ENCODE measurements around the gene IMP3. TPM values are rescaled to one million over a fixed set of nuclear protein-coding genes. Genes with fewer than 3 reads are reported as not detected.

IMP3 gene
- total RNA-seq, 1 experiment from 2014 or later = 79.9 TPM

- no peak for TF ChIP-seq EZH2phosphoT487 (IDR thresholded peaks at IDR 0.05; ENCODE audit: borderline replicate concordance)
- TF ChIP-seq ZFX (IDR thresholded peaks at IDR 0.05) = no peak
- TF ChIP-seq SIN3A (IDR thresholded peaks at IDR 0.05; ENCODE audit: low read depth) = no peak
- no peak for TF ChIP-seq TCF7L2 (IDR thresholded peaks at IDR 0.05; ENCODE audit: borderline replicate concordance, extremely low read depth, insufficient read depth, insufficient read length)
- TF ChIP-seq, protein P1, sequence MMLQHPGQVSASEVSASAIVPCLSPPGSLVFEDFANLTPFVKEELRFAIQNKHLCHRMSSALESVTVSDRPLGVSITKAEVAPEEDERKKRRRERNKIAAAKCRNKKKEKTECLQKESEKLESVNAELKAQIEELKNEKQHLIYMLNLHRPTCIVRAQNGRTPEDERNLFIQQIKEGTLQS (IDR thresholded peaks at IDR 0.05) = no peak
- TF ChIP-seq CBX3 (IDR thresholded peaks at IDR 0.05; ENCODE audit: low read depth) = no peak
- no peak overlapping the region for H3K27ac ChIP-seq (ENCODE audit: low read depth, low read length)
- no peaks in the 10 kb centered on the region for H4K20me1 ChIP-seq (ENCODE audit: insufficient read depth)
- ChIA-PET RAD21 (ENCODE audit: low non-redundant PET in 1 of 2, low total read pairs in 2 of 2, uncharacterized antibody in 2 of 2, unreplicated experiment in 2 of 2) (no interaction called here), CTCF (no interaction called here), POLR2A (no interaction called here)
- DNase-seq (ENCODE audit: low read depth, low spot score) (no peak), ATAC-seq (no peak)
- no peaks in the 10 kb centered on the region for H3K4me1 ChIP-seq (ENCODE audit: control insufficient read depth in 1 of 2, insufficient read depth in 2 of 2, low read length in 2 of 2)
- intact Hi-C loops (cut with micrococcal nuclease) = no loop called here
- no peaks in the 10 kb centered on the region for H3K79me2 ChIP-seq (ENCODE audit: insufficient read depth, low read length)
- no peaks in the 10 kb centered on the region for H3K27me3 ChIP-seq (ENCODE audit: insufficient read depth, low read length)
- peaks cover 0 to 2% of the 10 kb centered on the region in 2 experiments; a peak in 2 of 4 replicates for H3K36me3 ChIP-seq (ENCODE audit: control insufficient read depth in 1 of 2, insufficient read depth in 2 of 2, low read length in 2 of 2)
- no peak overlapping the region for H2AFZ ChIP-seq (ENCODE audit: low read depth, low read length, poor library complexity, severe bottlenecking)
- H3K4me2 ChIP-seq (ENCODE audit: low read length) = no peak overlapping the region
- H3K9ac ChIP-seq (ENCODE audit: low read length) = no peak overlapping the region
- H3K9me2 ChIP-seq (ENCODE audit: insufficient read depth) = no peaks in the 10 kb centered on the region
- BruUV-seq (replicated peaks) = no TSS peak
- no peak overlapping the region for H3K4me3 ChIP-seq (replicated peaks in 1 of 2; ENCODE audit: low read depth in 1 of 2, low read length in 2 of 2)
- H3K9me3 ChIP-seq (ENCODE audit: control insufficient read depth in 1 of 2, insufficient read depth in 1 of 2, low read depth in 1 of 2, low read length in 2 of 2) = no peaks in the 10 kb centered on the region
Measured at GRCh38 chr15:75591655-75592364, 48.2 kb downstream of the IMP3 start.

GRCh38 chr15:75590239-75590638, 49.8 kb downstream of the IMP3 start:
- DNase-seq (ENCODE audit: low read depth, low spot score) = no peak
- H3K27me3 ChIP-seq (ENCODE audit: insufficient read depth, low read length) = no peaks in the 10 kb centered on the region
- H3K4me3 ChIP-seq (replicated peaks in 1 of 2; ENCODE audit: low read depth in 1 of 2, low read length in 2 of 2) = no peak overlapping the region
- H3K9me2 ChIP-seq (ENCODE audit: insufficient read depth) = no peaks in the 10 kb centered on the region
- no peak overlapping the region for H3K27ac ChIP-seq (ENCODE audit: low read depth, low read length)
- no peak overlapping the region for H3K9ac ChIP-seq (ENCODE audit: low read length)
- CTCF ChIA-PET = no interaction called here
- ATAC-seq = no peak
- intact Hi-C loops (cut with micrococcal nuclease) = no loop called here
- H2AFZ ChIP-seq (ENCODE audit: low read depth, low read length, poor library complexity, severe bottlenecking) = no peak overlapping the region
- RAD21 ChIA-PET (ENCODE audit: low non-redundant PET in 1 of 2, low total read pairs in 2 of 2, uncharacterized antibody in 2 of 2, unreplicated experiment in 2 of 2) = no interaction called here
- no peaks in the 10 kb centered on the region for H4K20me1 ChIP-seq (ENCODE audit: insufficient read depth)
- H3K79me2 ChIP-seq (ENCODE audit: insufficient read depth, low read length) = no peaks in the 10 kb centered on the region
- no peak overlapping the region for H3K4me2 ChIP-seq (ENCODE audit: low read length)
- no TSS peak for BruUV-seq (replicated peaks)
- H3K4me1 ChIP-seq (ENCODE audit: control insufficient read depth in 1 of 2, insufficient read depth in 2 of 2, low read length in 2 of 2) = no peaks in the 10 kb centered on the region
- H3K36me3 ChIP-seq (ENCODE audit: control insufficient read depth in 1 of 2, insufficient read depth in 2 of 2, low read length in 2 of 2) = no peaks in the 10 kb centered on the region
- POLR2A ChIA-PET = no interaction called here
- H3K9me3 ChIP-seq (ENCODE audit: control insufficient read depth in 1 of 2, insufficient read depth in 1 of 2, low read depth in 1 of 2, low read length in 2 of 2) = no peaks in the 10 kb centered on the region
- TF ChIP-seq CEBPB (IDR thresholded peaks at IDR 0.05; ENCODE audit: low read depth) (no peak), CBX3 (IDR thresholded peaks at IDR 0.05; ENCODE audit: low read depth) (no peak), REST (IDR thresholded peaks at IDR 0.05; ENCODE audit: low read depth) (no peak), TCF7L2 (IDR thresholded peaks at IDR 0.05; ENCODE audit: borderline replicate concordance, extremely low read depth, insufficient read depth, insufficient read length) (no peak), RAD21 (IDR thresholded peaks at IDR 0.05; ENCODE audit: low read depth) (no peak), POLR2AphosphoS5 (IDR thresholded peaks at IDR 0.05; ENCODE audit: low read depth, low read length) (no peak), MAX (IDR thresholded peaks at IDR 0.05) (no peak)
- TF ChIP-seq, protein P2, sequence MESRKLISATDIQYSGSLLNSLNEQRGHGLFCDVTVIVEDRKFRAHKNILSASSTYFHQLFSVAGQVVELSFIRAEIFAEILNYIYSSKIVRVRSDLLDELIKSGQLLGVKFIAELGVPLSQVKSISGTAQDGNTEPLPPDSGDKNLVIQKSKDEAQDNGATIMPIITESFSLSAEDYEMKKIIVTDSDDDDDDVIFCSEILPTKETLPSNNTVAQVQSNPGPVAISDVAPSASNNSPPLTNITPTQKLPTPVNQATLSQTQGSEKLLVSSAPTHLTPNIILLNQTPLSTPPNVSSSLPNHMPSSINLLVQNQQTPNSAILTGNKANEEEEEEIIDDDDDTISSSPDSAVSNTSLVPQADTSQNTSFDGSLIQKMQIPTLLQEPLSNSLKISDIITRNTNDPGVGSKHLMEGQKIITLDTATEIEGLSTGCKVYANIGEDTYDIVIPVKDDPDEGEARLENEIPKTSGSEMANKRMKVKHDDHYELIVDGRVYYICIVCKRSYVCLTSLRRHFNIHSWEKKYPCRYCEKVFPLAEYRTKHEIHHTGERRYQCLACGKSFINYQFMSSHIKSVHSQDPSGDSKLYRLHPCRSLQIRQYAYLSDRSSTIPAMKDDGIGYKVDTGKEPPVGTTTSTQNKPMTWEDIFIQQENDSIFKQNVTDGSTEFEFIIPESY (IDR thresholded peaks at IDR 0.05; ENCODE audit: extremely low read depth, insufficient replicate concordance, low read length) = no peak

Data from HCT116 (cell line).